MCF 10A (cell line): ENCODE data around the gene SPX. TPM values are rescaled to one million over a fixed set of nuclear protein-coding genes. Genes with fewer than 3 reads are reported as not detected.

Experiments used
- BruUV-seq: library from RNA; stranded (reverse); fragments of 400-500 nt; replicated peaks from 2 replicates; lab custom pipeline; 2021; lab: Mats Ljungman, UMichigan
- CTCF ChIA-PET: fragments of 300-600 bp; sonication (Branson Sonifier 250); formaldehyde crosslinking; extraction: SDS; loops from one replicate; lab custom pipeline; 2021; ENCODE audit warnings: antibody characterized with exemption, inconsistent platforms; lab: Yijun Ruan, JAX
- POLR2A ChIA-PET: fragments of 300-600, 350-650 bp; sonication (Branson Sonifier 250); formaldehyde crosslinking; extraction: SDS; loops from one replicate; lab custom pipeline; 2020; ENCODE audit warnings: antibody characterized with exemption, inconsistent platforms; lab: Yijun Ruan, JAX
- DNase-seq: peaks from one replicate; pipeline ENCODE4 v3.0.0-alpha.2; 2018; ENCODE audit not compliant: unreplicated experiment
- H3K27ac Mint-ChIP-seq: one replicate; pipeline ENCODE4 v1.8.0; 2022; ENCODE audit warnings: mild to moderate bottlenecking, low read depth, mixed read lengths; ENCODE audit not compliant: unreplicated experiment
- H3K27me3 Mint-ChIP-seq: one replicate; pipeline ENCODE4 v1.8.0; 2022; ENCODE audit warnings: mixed read lengths; ENCODE audit not compliant: insufficient read depth, unreplicated experiment
- H3K36me3 Mint-ChIP-seq: one replicate; pipeline ENCODE4 v1.8.0; 2022; ENCODE audit warnings: mild to moderate bottlenecking, moderate library complexity, mixed read lengths; ENCODE audit not compliant: insufficient read depth, unreplicated experiment
- H3K4me1 Mint-ChIP-seq: one replicate; pipeline ENCODE4 v1.8.0; 2022; ENCODE audit warnings: mixed read lengths; ENCODE audit not compliant: insufficient read depth, unreplicated experiment
- H3K4me3 Mint-ChIP-seq: one replicate; pipeline ENCODE4 v1.8.0; 2022; ENCODE audit warnings: mild to moderate bottlenecking, moderate library complexity, mixed read lengths; ENCODE audit not compliant: unreplicated experiment
- H3K9me3 Mint-ChIP-seq: one replicate; pipeline ENCODE4 v1.8.0; 2022; ENCODE audit warnings: mixed read lengths; ENCODE audit not compliant: unreplicated experiment
- CTCF ChIP-seq: fragments of 200-600 bp; IDR thresholded peaks from one replicate; pipeline ENCODE4 v1.8.0; 2022; ENCODE audit warnings: antibody characterized with exemption, mild to moderate bottlenecking; ENCODE audit not compliant: unreplicated experiment
- intact Hi-C: fragments of 100-400 bp; cut with micrococcal nuclease; formaldehyde crosslinking; loops from 2 replicates; pipeline ENCODE4 v1.14.1; 2022
- total RNA-seq: library from RNA; stranded (reverse); gene quantifications from 2 replicates; pipeline ENCODE4 v1.2.3, GENCODE V29; 2022

Gene SPX
- total RNA-seq, 1 experiment from 2014 or later: 154 TPM

DNA sequence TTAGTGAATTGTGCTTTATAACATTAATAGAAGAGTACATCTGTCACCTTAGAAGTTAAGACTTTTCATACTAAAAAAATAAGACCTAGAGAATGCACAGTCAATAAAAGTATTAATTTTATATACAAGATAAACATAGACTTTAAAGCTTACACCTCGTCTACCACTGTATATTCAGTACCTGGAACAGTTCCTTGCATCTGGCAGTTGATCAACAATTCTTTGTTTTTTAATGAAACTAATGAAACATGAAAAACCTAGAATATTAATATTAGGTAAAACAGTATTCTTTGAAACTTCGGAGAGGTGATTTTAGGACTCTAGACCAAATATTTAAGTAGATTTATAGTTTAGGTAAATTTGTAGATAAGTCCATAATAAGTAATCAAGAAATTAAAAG lies 20.2 kb upstream of the SPX start:
- no peak for DNase-seq
- Mint-ChIP-seq H3K27ac (no peak overlapping the region), H3K4me3 (no peak overlapping the region), H3K27me3 (no peaks in the 10 kb centered on the region), H3K36me3 (peaks cover 31% of the 10 kb centered on the region), H3K9me3 (no peaks in the 10 kb centered on the region), H3K4me1 (peaks cover 13% of the 10 kb centered on the region)
- ChIA-PET CTCF (interaction anchor here (0.6 to 1.3 kb wide), 2 partner anchors 21 to 29 kb away, joined by 3 to 4 read pairs; partner anchors contain the start of gene SPX), POLR2A (interaction anchor here (0.9 to 2.1 kb wide), 2 partner anchors 21 to 37 kb away, joined by 3 to 9 read pairs; partner anchors contain the start of gene SPX)
- TF ChIP-seq CTCF: no peak
- intact Hi-C loops: no loop called here
- no TSS peak for BruUV-seq

- BruUV-seq: no TSS peak
- Mint-ChIP-seq H3K36me3 (peaks cover 41% of the 10 kb centered on the region), H3K27me3 (no peaks in the 10 kb centered on the region), H3K4me3 (no peak overlapping the region), H3K4me1 (peaks cover 13% of the 10 kb centered on the region), H3K27ac (no peak overlapping the region), H3K9me3 (no peaks in the 10 kb centered on the region)
- intact Hi-C loops: no loop called here
- ChIA-PET CTCF (interaction anchor here (0.6 kb wide), 2 partner anchors 12 to 67 kb away, joined by 3 read pairs; no protein-coding TSS in a partner anchor), POLR2A (interaction anchor here (0.6 to 1.6 kb wide), 3 partner anchors 11 to 103 kb away, joined by 3 to 5 read pairs (median 3); no protein-coding TSS in a partner anchor)
- no peak for DNase-seq
- TF ChIP-seq CTCF: no peak
Observed at GRCh38 chr12:21507849-21508248, 18.2 kb upstream of the SPX start.

- Mint-ChIP-seq H3K4me3 (no peak overlapping the region), H3K27me3 (no peaks in the 10 kb centered on the region), H3K4me1 (peaks cover 6% of the 10 kb centered on the region), H3K9me3 (no peaks in the 10 kb centered on the region), H3K36me3 (peaks cover 52% of the 10 kb centered on the region), H3K27ac (peak overlapping the region; percentile 43)
- DNase-seq: no peak
- ChIA-PET CTCF (no interaction called here), POLR2A (interaction anchor here (0.7 to 1.4 kb wide), 4 partner anchors 8 to 1051 kb away, joined by 3 to 8 read pairs (median 4); partner anchors contain the start of genes GOLT1B and RECQL)
- no peak for TF ChIP-seq CTCF
- no TSS peak for BruUV-seq
- intact Hi-C loops: no loop called here
Observed at GRCh38 chr12:21509768-21510167, 16.3 kb upstream of the SPX start.

DNA sequence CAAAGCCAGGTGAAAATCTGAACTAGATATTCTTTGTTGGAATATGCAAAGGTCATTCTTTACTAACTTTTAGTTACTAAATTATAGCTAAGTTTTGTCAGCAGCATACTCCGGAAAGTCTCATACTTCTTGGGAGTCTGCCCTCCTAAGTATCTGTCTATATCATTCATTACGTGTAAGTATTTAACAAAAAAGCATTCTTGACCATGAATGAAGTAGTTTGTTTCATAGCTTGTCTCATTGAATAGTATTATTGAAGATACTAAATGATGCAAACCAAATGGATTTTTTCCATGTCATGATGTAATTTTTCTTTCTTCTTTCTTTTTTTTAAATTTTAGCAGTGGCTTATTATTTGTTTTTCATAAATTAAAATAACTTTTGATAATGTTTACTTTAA lies 9.8 kb upstream of the SPX start:
- H3K9me3 Mint-ChIP-seq: no peaks in the 10 kb centered on the region
- no peaks in the 10 kb centered on the region for H3K27me3 Mint-ChIP-seq
- H3K36me3 Mint-ChIP-seq: peaks cover 48% of the 10 kb centered on the region
- CTCF ChIA-PET: no interaction called here
- POLR2A ChIA-PET: interaction anchor here (1.1 to 1.6 kb wide), 2 partner anchors 10 to 79 kb away, joined by 4 read pairs; partner anchors contain the start of genes PYROXD1 and SPX
- no peak overlapping the region for H3K27ac Mint-ChIP-seq
- BruUV-seq: no TSS peak
- H3K4me1 Mint-ChIP-seq: no peaks in the 10 kb centered on the region
- intact Hi-C loops: no loop called here
- H3K4me3 Mint-ChIP-seq: no peak overlapping the region
- no peak for DNase-seq
- TF ChIP-seq CTCF: no peak
